ENCODE results near the gene DAP3.

GRCh38 chr1:155744711-155745283 is 55.9 kb downstream of the DAP3 start:
- no peak for TF ChIP-seq CTCF (IDR thresholded peaks at IDR 0.05; ENCODE audit: low read depth, low read length)
- TF ChIP-seq POLR2A (IDR thresholded peaks at IDR 0.05; ENCODE audit: extremely low read depth, insufficient read length), result no peak
- no peak for TF ChIP-seq MYC (IDR thresholded peaks at IDR 0.05; ENCODE audit: low read depth, low read length)
- no peak for TF ChIP-seq MAX (IDR thresholded peaks at IDR 0.05; ENCODE audit: low read depth, low read length)

Measured in NB4 (cell line).